Measurements from ENCODE around the gene TBC1D2B. TPM values are rescaled to one million over a fixed set of nuclear protein-coding genes. Genes with fewer than 3 reads are reported as not detected.

TBC1D2B gene
- total RNA-seq, 1 experiment from 2014 or later: 50.0 TPM

DNA sequence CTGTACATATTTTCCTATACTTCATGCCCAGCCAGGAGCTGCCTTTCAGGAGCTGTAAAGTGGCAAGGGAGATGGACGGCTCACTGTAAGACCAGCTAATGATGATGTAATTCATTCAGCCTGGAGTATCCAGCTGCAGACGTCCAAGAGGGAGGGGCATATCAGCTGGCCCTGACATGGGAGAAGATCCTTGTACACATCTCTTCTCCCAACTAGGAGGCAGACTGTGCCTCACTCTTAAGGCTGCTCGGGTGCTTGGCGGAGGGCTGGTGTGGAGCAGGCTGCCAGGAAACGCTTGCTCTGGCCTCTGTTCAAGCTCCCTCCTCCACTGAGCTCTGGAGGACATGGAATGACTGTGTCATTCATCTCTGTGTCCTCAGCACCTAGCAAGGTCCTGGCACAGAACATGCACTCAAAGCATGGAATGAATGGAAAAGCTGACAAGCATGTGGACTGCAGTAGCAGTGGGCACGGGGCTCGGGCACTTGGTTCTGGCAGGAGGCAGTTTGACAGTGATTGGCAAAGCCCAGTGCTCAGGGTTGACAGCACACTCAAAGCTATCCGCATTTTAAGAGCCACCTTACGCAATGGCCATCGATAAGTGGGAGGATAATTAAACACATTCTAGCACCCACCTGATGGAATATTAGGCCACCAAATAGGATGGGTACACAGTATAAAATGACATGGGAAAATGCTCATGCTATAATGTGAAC, 72.4 kb downstream of the TBC1D2B start:
- no peak overlapping the region for H3K4me3 Mint-ChIP-seq (ENCODE audit: low read depth, unreplicated experiment)
- no peak overlapping the region for H3K27ac Mint-ChIP-seq (ENCODE audit: unreplicated experiment)
- intact Hi-C loops (cut with micrococcal nuclease; ENCODE audit: unreplicated experiment): loop anchor here (5.0 kb wide), 1 partner anchor 62 kb away; no protein-coding TSS in a partner anchor
- no peaks in the 10 kb centered on the region for H3K27me3 Mint-ChIP-seq (ENCODE audit: unreplicated experiment)
- TF ChIP-seq, protein P1, sequence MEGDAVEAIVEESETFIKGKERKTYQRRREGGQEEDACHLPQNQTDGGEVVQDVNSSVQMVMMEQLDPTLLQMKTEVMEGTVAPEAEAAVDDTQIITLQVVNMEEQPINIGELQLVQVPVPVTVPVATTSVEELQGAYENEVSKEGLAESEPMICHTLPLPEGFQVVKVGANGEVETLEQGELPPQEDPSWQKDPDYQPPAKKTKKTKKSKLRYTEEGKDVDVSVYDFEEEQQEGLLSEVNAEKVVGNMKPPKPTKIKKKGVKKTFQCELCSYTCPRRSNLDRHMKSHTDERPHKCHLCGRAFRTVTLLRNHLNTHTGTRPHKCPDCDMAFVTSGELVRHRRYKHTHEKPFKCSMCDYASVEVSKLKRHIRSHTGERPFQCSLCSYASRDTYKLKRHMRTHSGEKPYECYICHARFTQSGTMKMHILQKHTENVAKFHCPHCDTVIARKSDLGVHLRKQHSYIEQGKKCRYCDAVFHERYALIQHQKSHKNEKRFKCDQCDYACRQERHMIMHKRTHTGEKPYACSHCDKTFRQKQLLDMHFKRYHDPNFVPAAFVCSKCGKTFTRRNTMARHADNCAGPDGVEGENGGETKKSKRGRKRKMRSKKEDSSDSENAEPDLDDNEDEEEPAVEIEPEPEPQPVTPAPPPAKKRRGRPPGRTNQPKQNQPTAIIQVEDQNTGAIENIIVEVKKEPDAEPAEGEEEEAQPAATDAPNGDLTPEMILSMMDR (IDR thresholded peaks at IDR 0.05; ENCODE audit: unreplicated experiment): no peak
- peaks cover 30% of the 10 kb centered on the region for H3K36me3 Mint-ChIP-seq (ENCODE audit: insufficient read depth, unreplicated experiment)
- H3K4me1 Mint-ChIP-seq (ENCODE audit: low read depth, unreplicated experiment): peaks cover 27% of the 10 kb centered on the region
- no peaks in the 10 kb centered on the region for H3K9me3 Mint-ChIP-seq (ENCODE audit: low read depth, unreplicated experiment)
- DNase-seq: no peak
- CTCF ChIA-PET: no interaction called here
- BruUV-seq (replicated peaks): no TSS peak

DNA sequence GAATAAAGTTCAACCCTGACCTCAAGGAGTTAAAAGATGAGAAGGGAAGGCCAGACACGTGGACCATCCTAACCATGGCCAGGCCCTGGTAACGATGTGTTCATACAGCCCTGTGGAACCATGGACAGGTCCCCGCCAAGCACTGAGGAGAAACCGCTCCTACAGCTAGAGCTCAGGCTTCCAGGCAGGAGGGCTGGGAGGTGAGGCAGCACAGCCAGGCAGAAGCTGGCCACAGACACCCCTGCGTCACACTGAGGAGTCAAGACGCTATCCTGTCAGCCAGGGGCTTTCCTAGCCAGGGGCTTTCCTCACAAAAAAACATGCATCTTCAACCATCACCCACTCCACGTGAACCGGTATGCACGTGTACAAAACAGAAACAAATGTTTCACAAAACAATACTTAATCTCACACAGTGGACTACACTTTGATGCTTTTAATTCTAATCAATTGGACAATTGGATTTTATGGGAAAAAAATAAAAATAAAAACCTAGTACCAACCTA, 73.2 kb downstream of the TBC1D2B start:
- peaks cover 29% of the 10 kb centered on the region for H3K36me3 Mint-ChIP-seq (ENCODE audit: insufficient read depth, unreplicated experiment)
- no peaks in the 10 kb centered on the region for H3K9me3 Mint-ChIP-seq (ENCODE audit: low read depth, unreplicated experiment)
- TF ChIP-seq, protein P1 (IDR thresholded peaks at IDR 0.05; ENCODE audit: unreplicated experiment): no peak
- no peaks in the 10 kb centered on the region for H3K27me3 Mint-ChIP-seq (ENCODE audit: unreplicated experiment)
- CTCF ChIA-PET: interaction anchor here (0.5 kb wide), 1 partner anchor 418 kb away, joined by 5 read pairs; no protein-coding TSS in a partner anchor
- no peak for DNase-seq
- intact Hi-C loops (cut with micrococcal nuclease; ENCODE audit: unreplicated experiment): no loop called here
- no peak overlapping the region for H3K27ac Mint-ChIP-seq (ENCODE audit: unreplicated experiment)
- peaks cover 27% of the 10 kb centered on the region for H3K4me1 Mint-ChIP-seq (ENCODE audit: low read depth, unreplicated experiment)
- H3K4me3 Mint-ChIP-seq (ENCODE audit: low read depth, unreplicated experiment): no peak overlapping the region
- BruUV-seq (replicated peaks): no TSS peak

DNA sequence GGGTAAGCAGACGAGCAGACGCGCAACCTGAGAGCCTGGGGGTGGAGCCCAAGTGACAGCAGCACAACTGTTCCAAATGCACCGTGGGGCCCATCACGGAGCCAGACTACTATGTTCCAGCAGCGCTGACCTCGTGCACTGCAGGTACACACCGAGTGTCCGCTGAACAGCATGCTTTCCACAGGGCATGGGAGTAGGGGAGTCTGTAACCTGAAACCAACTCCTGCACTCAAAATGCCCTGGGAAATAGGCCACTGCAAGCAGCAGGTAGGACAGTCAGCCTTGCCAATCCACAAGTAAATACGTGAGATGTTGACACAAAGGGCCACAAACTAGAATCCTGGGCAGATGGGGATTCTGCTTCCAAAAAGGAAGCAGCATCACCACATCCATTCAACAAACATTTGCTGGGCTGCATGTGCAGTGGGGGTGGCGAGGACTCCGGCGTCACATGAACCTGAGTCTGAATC, 73.9 kb downstream of the TBC1D2B start:
- Mint-ChIP-seq H3K4me1 (ENCODE audit: low read depth, unreplicated experiment) (peaks cover 24% of the 10 kb centered on the region), H3K36me3 (ENCODE audit: insufficient read depth, unreplicated experiment) (peaks cover 22% of the 10 kb centered on the region), H3K4me3 (ENCODE audit: low read depth, unreplicated experiment) (no peak overlapping the region), H3K27ac (ENCODE audit: unreplicated experiment) (no peak overlapping the region), H3K27me3 (ENCODE audit: unreplicated experiment) (no peaks in the 10 kb centered on the region), H3K9me3 (ENCODE audit: low read depth, unreplicated experiment) (no peaks in the 10 kb centered on the region)
- DNase-seq: no peak
- CTCF ChIA-PET: no interaction called here
- TF ChIP-seq, protein P1 (IDR thresholded peaks at IDR 0.05; ENCODE audit: unreplicated experiment): no peak
- BruUV-seq (replicated peaks): no TSS peak
- intact Hi-C loops (cut with micrococcal nuclease; ENCODE audit: unreplicated experiment): no loop called here

DNA sequence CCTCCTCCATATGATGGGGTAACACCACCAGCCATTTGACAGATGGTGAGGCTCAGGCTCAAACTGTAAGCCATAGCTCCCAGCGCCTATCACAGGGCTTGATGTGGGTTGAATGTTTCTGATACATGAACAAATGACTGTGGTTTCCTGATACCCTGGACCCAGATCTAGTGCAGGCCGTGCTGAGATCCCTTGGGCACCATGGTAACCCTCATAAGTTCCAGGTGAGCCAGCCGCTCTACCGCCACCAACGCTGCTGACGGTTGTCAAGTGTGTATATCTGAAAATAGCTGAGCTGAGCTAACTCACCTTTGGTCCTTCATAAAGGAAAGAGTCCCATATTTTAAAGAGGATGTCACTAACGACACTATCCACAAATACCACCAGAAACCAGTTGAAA, 74.5 kb downstream of the TBC1D2B start:
- CTCF ChIA-PET: no interaction called here
- peaks cover 19% of the 10 kb centered on the region for H3K4me1 Mint-ChIP-seq (ENCODE audit: low read depth, unreplicated experiment)
- no peaks in the 10 kb centered on the region for H3K27me3 Mint-ChIP-seq (ENCODE audit: unreplicated experiment)
- H3K27ac Mint-ChIP-seq (ENCODE audit: unreplicated experiment): no peak overlapping the region
- DNase-seq: no peak
- TF ChIP-seq, protein P1 (IDR thresholded peaks at IDR 0.05; ENCODE audit: unreplicated experiment): no peak
- BruUV-seq (replicated peaks): no TSS peak
- peaks cover 22% of the 10 kb centered on the region for H3K36me3 Mint-ChIP-seq (ENCODE audit: insufficient read depth, unreplicated experiment)
- H3K9me3 Mint-ChIP-seq (ENCODE audit: low read depth, unreplicated experiment): no peaks in the 10 kb centered on the region
- H3K4me3 Mint-ChIP-seq (ENCODE audit: low read depth, unreplicated experiment): no peak overlapping the region
- intact Hi-C loops (cut with micrococcal nuclease; ENCODE audit: unreplicated experiment): no loop called here
